ENCODE measurements around the gene CCDC112. TPM values are rescaled to one million over a fixed set of nuclear protein-coding genes. Genes with fewer than 3 reads are reported as not detected.

The CCDC112 gene
- total RNA-seq, 4 donors from 2014 or later, result 3.7 to 5.7 (median 4.9) TPM

DNA sequence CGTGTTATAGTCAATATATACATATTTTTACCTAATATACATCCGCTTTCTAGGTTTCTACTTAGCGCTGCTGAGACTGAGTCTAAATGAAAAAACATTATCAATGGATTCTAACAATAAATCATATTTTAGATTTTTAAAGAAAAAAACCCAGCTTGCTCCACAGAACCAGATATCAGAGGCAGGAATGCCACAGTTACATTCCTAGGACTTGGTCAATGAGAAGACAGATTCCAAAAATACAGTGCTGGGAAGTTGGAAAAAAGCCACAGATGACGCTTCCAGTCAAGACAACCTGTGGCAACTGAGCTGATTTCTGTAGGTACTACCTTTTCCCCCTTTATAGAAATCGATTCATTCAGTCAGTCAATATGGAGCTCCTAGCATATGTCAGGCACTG lies 577 bp upstream of the CCDC112 start:
- TF ChIP-seq, protein P1, sequence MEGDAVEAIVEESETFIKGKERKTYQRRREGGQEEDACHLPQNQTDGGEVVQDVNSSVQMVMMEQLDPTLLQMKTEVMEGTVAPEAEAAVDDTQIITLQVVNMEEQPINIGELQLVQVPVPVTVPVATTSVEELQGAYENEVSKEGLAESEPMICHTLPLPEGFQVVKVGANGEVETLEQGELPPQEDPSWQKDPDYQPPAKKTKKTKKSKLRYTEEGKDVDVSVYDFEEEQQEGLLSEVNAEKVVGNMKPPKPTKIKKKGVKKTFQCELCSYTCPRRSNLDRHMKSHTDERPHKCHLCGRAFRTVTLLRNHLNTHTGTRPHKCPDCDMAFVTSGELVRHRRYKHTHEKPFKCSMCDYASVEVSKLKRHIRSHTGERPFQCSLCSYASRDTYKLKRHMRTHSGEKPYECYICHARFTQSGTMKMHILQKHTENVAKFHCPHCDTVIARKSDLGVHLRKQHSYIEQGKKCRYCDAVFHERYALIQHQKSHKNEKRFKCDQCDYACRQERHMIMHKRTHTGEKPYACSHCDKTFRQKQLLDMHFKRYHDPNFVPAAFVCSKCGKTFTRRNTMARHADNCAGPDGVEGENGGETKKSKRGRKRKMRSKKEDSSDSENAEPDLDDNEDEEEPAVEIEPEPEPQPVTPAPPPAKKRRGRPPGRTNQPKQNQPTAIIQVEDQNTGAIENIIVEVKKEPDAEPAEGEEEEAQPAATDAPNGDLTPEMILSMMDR (IDR thresholded peaks at IDR 0.05), result no peak
- TF ChIP-seq POLR2A (IDR thresholded peaks at IDR 0.05), result no peak
- intact Hi-C loops (cut with DNase I; ENCODE audit: low total_unique reads), result no loop called here
- WGBS, 2 donors, result 26 to 37% methylated on average over 5 of the region's 5 CpGs

DNA sequence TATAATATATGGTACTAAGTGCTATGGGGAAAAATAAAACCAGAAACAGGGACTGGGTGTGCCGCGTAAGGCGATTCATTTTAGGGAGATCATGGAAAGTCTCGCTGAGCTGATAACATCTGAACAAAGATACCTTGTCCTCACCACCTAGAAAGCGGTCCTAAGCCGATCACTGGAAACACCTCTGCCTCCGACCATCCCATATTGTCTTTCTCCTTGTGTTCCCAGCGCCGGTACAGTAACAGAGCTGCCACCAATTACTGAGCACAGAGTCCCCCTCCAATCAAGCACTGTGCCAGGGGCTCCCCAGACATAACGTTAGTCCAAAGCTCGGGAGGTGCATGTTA lies 704 bp downstream of the CCDC112 start:
- intact Hi-C loops (cut with DNase I; ENCODE audit: low total_unique reads), result no loop called here
- TF ChIP-seq, protein P1 (IDR thresholded peaks at IDR 0.05), result no peak
- no peak for TF ChIP-seq POLR2A (IDR thresholded peaks at IDR 0.05)
- WGBS, 2 donors, result 5 to 18% methylated on average over 11 of the region's 11 CpGs
- DNase-seq (ENCODE audit: low spot score in 2 of 2), result no peak
- H3K4me3 ChIP-seq (ENCODE audit: low read depth, poor library complexity, severe bottlenecking), result peak overlapping the region; percentile 47

More for the DNA sequence above, 577 bp upstream of the CCDC112 start:
- DNase-seq (ENCODE audit: low spot score in 2 of 2), result no peak
- no peak overlapping the region for H3K4me3 ChIP-seq (ENCODE audit: low read depth, poor library complexity, severe bottlenecking)

DNA sequence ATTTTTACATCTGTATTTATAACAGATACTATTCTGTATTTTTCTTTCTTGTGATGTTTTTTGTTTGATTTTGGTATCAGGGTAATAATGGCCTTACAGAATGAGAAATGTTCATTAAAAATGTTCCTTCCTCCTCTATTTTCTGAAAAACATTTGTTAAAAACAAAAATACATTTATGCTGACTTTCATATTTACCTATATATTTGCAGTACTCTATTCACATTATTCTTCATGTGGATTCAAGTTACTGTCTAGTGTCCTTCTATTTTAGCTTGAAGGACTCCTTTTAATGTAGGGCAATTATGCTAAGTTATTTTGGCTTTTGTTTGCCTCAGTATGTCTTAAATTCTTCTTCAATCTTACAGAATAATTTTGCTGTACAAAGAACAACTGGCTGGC lies 5.1 kb downstream of the CCDC112 start:
- intact Hi-C loops (cut with DNase I; ENCODE audit: low total_unique reads), result no loop called here
- no peak overlapping the region for H3K4me3 ChIP-seq (ENCODE audit: low read depth, poor library complexity, severe bottlenecking)
- TF ChIP-seq, protein P1 (IDR thresholded peaks at IDR 0.05), result no peak
- TF ChIP-seq POLR2A (IDR thresholded peaks at IDR 0.05), result no peak
- DNase-seq (ENCODE audit: low spot score in 2 of 2), result no peak

DNA sequence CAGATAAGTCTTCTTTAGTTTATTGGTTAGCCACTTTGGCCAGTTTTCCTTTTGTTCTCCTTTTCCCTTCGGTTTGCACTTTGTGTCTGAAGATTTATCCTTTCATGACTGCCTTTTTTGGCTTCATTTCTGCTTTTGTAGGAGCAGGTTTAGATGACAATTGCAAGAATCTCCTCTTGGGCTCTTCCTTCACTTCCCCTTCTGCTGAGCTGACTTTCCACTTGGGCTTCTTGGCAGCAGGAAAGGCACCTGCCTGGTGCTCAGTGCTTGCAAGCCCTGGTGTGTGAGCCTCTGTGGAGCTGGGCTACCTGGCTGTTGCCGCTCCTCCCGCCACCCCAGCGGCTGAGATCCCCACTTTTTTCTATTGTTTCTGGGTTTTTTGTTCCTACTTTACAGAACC lies 7.3 kb downstream of the CCDC112 start:
- 82 to 88% methylated on average over 4 of the region's 4 CpGs for WGBS, 2 donors
- H3K4me3 ChIP-seq (ENCODE audit: low read depth, poor library complexity, severe bottlenecking), result no peak overlapping the region
- no peak for DNase-seq (ENCODE audit: low spot score in 2 of 2)
- TF ChIP-seq, protein P1 (IDR thresholded peaks at IDR 0.05), result no peak
- TF ChIP-seq POLR2A (IDR thresholded peaks at IDR 0.05), result no peak
- intact Hi-C loops (cut with DNase I; ENCODE audit: low total_unique reads), result no loop called here

DNA sequence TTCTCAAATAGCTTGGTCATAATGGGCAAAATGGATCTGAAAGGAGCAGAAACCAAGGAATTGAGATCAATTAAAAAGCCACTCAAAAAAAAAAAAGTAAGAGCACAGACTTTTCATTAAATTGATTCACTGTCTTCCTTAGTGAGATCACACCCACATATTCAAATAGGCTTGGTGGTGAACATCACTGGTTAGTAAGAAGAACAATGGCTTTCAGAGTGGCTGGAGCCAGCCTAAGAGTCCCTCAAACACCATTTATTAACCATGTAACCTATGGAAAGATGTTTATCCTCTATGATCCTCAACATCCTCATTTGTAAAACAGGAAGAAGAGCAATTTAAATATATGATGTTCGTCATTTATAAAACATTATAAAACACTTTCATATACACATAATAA lies 12.4 kb downstream of the CCDC112 start:
- intact Hi-C loops (cut with DNase I; ENCODE audit: low total_unique reads), result no loop called here
- WGBS, 2 donors, result 87 to 98% methylated on average over 1 of the region's 1 CpG
- DNase-seq (ENCODE audit: low spot score in 2 of 2), result no peak
- H3K4me3 ChIP-seq (ENCODE audit: low read depth, poor library complexity, severe bottlenecking), result no peak overlapping the region
- TF ChIP-seq, protein P1 (IDR thresholded peaks at IDR 0.05), result no peak
- no peak for TF ChIP-seq POLR2A (IDR thresholded peaks at IDR 0.05)

DNA sequence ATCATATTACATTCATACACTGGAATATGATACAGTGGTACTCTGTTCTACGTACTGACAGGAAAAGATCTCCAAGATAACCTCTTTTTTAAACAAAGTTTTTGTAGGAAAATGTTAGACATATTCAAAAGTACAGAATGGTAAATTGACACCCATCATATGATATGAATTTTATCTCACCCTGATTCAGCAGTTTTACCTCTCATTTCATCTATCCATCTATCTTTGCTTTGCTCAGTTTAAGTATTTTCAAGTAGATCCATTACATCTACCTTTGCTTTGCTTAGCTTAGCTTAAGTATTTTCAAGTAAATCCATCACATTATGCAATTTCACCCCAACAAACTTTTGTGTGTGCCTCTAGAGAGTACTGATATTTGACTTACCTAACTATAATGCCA lies 14.3 kb downstream of the CCDC112 start:
- 44 to 96% methylated on average over 1 of the region's 1 CpG for WGBS, 2 donors
- DNase-seq (ENCODE audit: low spot score in 2 of 2), result no peak
- intact Hi-C loops (cut with DNase I; ENCODE audit: low total_unique reads), result no loop called here
- no peak overlapping the region for H3K4me3 ChIP-seq (ENCODE audit: low read depth, poor library complexity, severe bottlenecking)
- no peak for TF ChIP-seq POLR2A (IDR thresholded peaks at IDR 0.05)
- TF ChIP-seq, protein P1 (IDR thresholded peaks at IDR 0.05), result no peak

Measured in lower leg skin (tissue), 4 donors.